Stimulated activated CD4-positive, alpha-beta T cell treated with anti-CD3 and anti-CD28 coated beads, Interleukin-1b, Interleukin-23, amount 100 ng/mL, for 1 hour (primary cell): Measurements from ENCODE around the gene OR2T34.
"Not testable (repeated sequence)": the region's sequence is repeated elsewhere in the genome, so short reads cannot be mapped to it uniquely, and the experiment has no call there.

Source experiments
- DNase-seq, 2 donors: peaks; one replicate each; pipeline ENCODE4 v3.0.0-alpha.2; 2020; ENCODE audit warnings: low read depth in 2 of 2

OR2T34 gene

GRCh38 chr1:248574657-248575056 lies at the start of gene OR2T34:
Gene OR2T34, minus strand, starts transcription at chr1:248574757. Its CDS starts 0 bp downstream, at chr1:248574757.
- DNase-seq: not testable (repeated sequence)

- no peak for DNase-seq
These were observed 48.0 kb upstream of the OR2T34 start for GRCh38 chr1:248622570-248623001.

GRCh38 chr1:248621770-248622169 lies 47.2 kb upstream of the OR2T34 start:
- no peak for DNase-seq

- peak; percentile 6 to 43 for DNase-seq
These were observed 44.3 kb upstream of the OR2T34 start for GRCh38 chr1:248618878-248619277.

GRCh38 chr1:248618119-248618518 lies 43.6 kb upstream of the OR2T34 start:
- DNase-seq: no peak

GRCh38 chr1:248613742-248614141 lies 39.2 kb upstream of the OR2T34 start:
- no peak for DNase-seq

GRCh38 chr1:248611883-248612414 lies 37.4 kb upstream of the OR2T34 start:
- no peak for DNase-seq

GRCh38 chr1:248610301-248610700 lies 35.7 kb upstream of the OR2T34 start:
- DNase-seq: no peak

GRCh38 chr1:248599396-248599795 lies 24.8 kb upstream of the OR2T34 start:
- no peak for DNase-seq

- no peak for DNase-seq
These were observed 23.0 kb upstream of the OR2T34 start, which contains the start of gene OR2T10 for GRCh38 chr1:248597589-248597988. Gene OR2T10, minus strand, starts transcription at chr1:248597700. Its CDS starts 3,932 bp downstream, at chr1:248593768.

GRCh38 chr1:248596615-248597014 lies 22.1 kb upstream of the OR2T34 start:
- no peak for DNase-seq

GRCh38 chr1:248593226-248593625 lies 18.7 kb upstream of the OR2T34 start:
- no peak for DNase-seq

GRCh38 chr1:248592655-248593054 lies 18.1 kb upstream of the OR2T34 start:
- DNase-seq: no peak

GRCh38 chr1:248590055-248590454 lies 15.5 kb upstream of the OR2T34 start:
- no peak for DNase-seq

GRCh38 chr1:248589334-248589733 lies 14.8 kb upstream of the OR2T34 start:
- DNase-seq: no peak

- DNase-seq: no peak
These were observed 10.7 kb upstream of the OR2T34 start for GRCh38 chr1:248585266-248585665.

- DNase-seq: no peak
These were observed 1.9 kb upstream of the OR2T34 start for GRCh38 chr1:248576260-248576980.

- not testable (repeated sequence) for DNase-seq
These were observed 701 bp downstream of the OR2T34 start for GRCh38 chr1:248573856-248574255.

GRCh38 chr1:248572049-248572448 lies 2.5 kb downstream of the OR2T34 start:
- DNase-seq: not testable (repeated sequence)

- DNase-seq: not testable (repeated sequence)
These were observed 3.7 kb downstream of the OR2T34 start for GRCh38 chr1:248570811-248571210.

GRCh38 chr1:248569049-248569448 lies 5.5 kb downstream of the OR2T34 start:
- not testable (repeated sequence) for DNase-seq

- DNase-seq: not testable (repeated sequence)
These were observed 8.8 kb downstream of the OR2T34 start for GRCh38 chr1:248565530-248566373.
